Panc1 (cell line): ENCODE results near the gene KCNG2. TPM values are rescaled to one million over a fixed set of nuclear protein-coding genes. Genes with fewer than 3 reads are reported as not detected.

Experiments
- ATAC-seq: fragments of 200-7000 bp; cut with Tn5 transposase; 2 replicates; pipeline ENCODE4 v1.9.1; 2020; ENCODE audit warnings: mild to moderate bottlenecking, moderate library complexity
- BruUV-seq: library from RNA; stranded (reverse); fragments of 400-500 nt; replicated peaks from 2 replicates; lab custom pipeline; 2021; lab: Mats Ljungman, UMichigan
- CTCF ChIA-PET: fragments of 300-600 bp; sonication (Branson Sonifier 250); formaldehyde crosslinking; loops from one replicate; lab custom pipeline; 2022; ENCODE audit warnings: antibody characterized with exemption; lab: Charles Lee
- POLR2A ChIA-PET: fragments of 300-600 bp; sonication (Branson Sonifier 250); formaldehyde crosslinking; loops from one replicate; lab custom pipeline; 2022; ENCODE audit warnings: antibody characterized with exemption; lab: Charles Lee
- DNase-seq: peaks from one replicate; pipeline ENCODE4 v3.0.0-alpha.2; 2010; ENCODE audit warnings: low read depth, low spot score
- H3K27ac ChIP-seq: 2 replicates; pipeline ENCODE4 v1.5.1; 2011; ENCODE audit warnings: mild to moderate bottlenecking, low read length, inconsistent platforms
- H3K27me3 ChIP-seq: fragments of 200-500 bp; sonication (Bioruptor generic); 2 replicates; pipeline ENCODE4 v1.6.0; 2014; ENCODE audit warnings: low read length, inconsistent platforms; ENCODE audit not compliant: control insufficient read depth, insufficient read depth
- H3K36me3 ChIP-seq: fragments of 200-500 bp; sonication (Bioruptor generic); 2 replicates; pipeline ENCODE4 v1.5.1; 2014; ENCODE audit warnings: inconsistent platforms, mild to moderate bottlenecking, low read length, moderate library complexity; ENCODE audit not compliant: control insufficient read depth, insufficient read depth
- H3K4me1 ChIP-seq: 2 replicates; pipeline ENCODE4 v1.5.1; 2011; ENCODE audit warnings: inconsistent platforms, mild to moderate bottlenecking, low read length, moderate library complexity; ENCODE audit not compliant: control insufficient read depth, insufficient read depth
- H3K4me3 ChIP-seq, 2 experiments: 2 replicates each; pipeline ENCODE4 v1.5.1; 2011 to 2012; ENCODE audit warnings: low read depth in 2 of 2, low read length in 2 of 2, mild to moderate bottlenecking in 2 of 2, inconsistent platforms in 1 of 2, moderate library complexity in 1 of 2
- H3K9me3 ChIP-seq: fragments of 200-500 bp; sonication (Bioruptor generic); 2 replicates; pipeline ENCODE4 v1.5.1; 2014; ENCODE audit warnings: low read depth, mild to moderate bottlenecking, inconsistent platforms, low read length, moderate library complexity; ENCODE audit not compliant: control insufficient read depth, insufficient read depth
- CTCF ChIP-seq: fragments of 450-650 bp; IDR thresholded peaks from 2 replicates; pipeline ENCODE4 v1.5.1; 2017; ENCODE audit warnings: mild to moderate bottlenecking
- POLR2AphosphoS5 ChIP-seq: IDR thresholded peaks from 2 replicates; pipeline ENCODE4 v1.6.1; 2012; ENCODE audit warnings: mild to moderate bottlenecking, low read depth, low read length, moderate library complexity
- REST ChIP-seq, 2 experiments: IDR thresholded peaks; 2 replicates each; pipeline ENCODE4 v1.6.1; 2011 to 2012; ENCODE audit warnings: low read depth in 2 of 2, control low read depth in 1 of 2, low read length in 1 of 2, mild to moderate bottlenecking in 1 of 2, moderate library complexity in 1 of 2; ENCODE audit not compliant: insufficient read depth in 1 of 2
- SIN3A ChIP-seq: IDR thresholded peaks from 2 replicates; pipeline ENCODE4 v1.6.1; 2012; ENCODE audit warnings: low read depth, mild to moderate bottlenecking, low read length, moderate library complexity, borderline replicate concordance; ENCODE audit not compliant: insufficient read depth
- TCF7L2 ChIP-seq: IDR thresholded peaks from 2 replicates; pipeline ENCODE4 v1.6.1; 2011; ENCODE audit warnings: mild to moderate bottlenecking, low read depth, low read length, inconsistent platforms
- in situ Hi-C: cut with HindIII; loops from 2 replicates; pipeline ENCODE4 v1.10.0; 2016; ENCODE audit warnings: low sequenced_read_pairs, low pct_unique_long_range_greater_than_20kb
- intact Hi-C: fragments of 100-400 bp; cut with micrococcal nuclease; formaldehyde crosslinking; loops from one replicate; pipeline ENCODE4 v1.10.0; 2022; ENCODE audit not compliant: unreplicated experiment
- total RNA-seq: library from RNA; stranded (reverse); gene quantifications from one replicate; pipeline ENCODE4 v1.2.1, GENCODE V29; 2021; ENCODE audit not compliant: unreplicated experiment

Gene KCNG2
- total RNA-seq, 1 experiment from 2014 or later = not detected

GRCh38 chr18:79786304-79786703, 11.4 kb upstream of the KCNG2 start:
- ChIA-PET CTCF (no interaction called here), POLR2A (no interaction called here)
- Histone ChIP-seq H3K4me1 (no peaks in the 10 kb centered on the region; the same call in 1 of the 2 replicates), H3K27ac (no peak overlapping the region), H3K27me3 (peaks cover 17% of the 10 kb centered on the region), H3K9me3 (no peaks in the 10 kb centered on the region), H3K4me3 (no peak overlapping the region), H3K36me3 (no peaks in the 10 kb centered on the region)
- intact Hi-C loops (no loop called here), in situ Hi-C loops (no loop called here)
- no peak for ATAC-seq
- TF ChIP-seq REST (IDR thresholded peaks at IDR 0.05; ENCODE audit: insufficient read depth in 1 of 2, low read depth in 2 of 2, low read length in 1 of 2) (no peak), POLR2AphosphoS5 (no peak), CTCF (no peak), TCF7L2 (no peak), SIN3A (no peak)
- BruUV-seq = no TSS peak
- DNase-seq = no peak

- Histone ChIP-seq H3K9me3 (no peaks in the 10 kb centered on the region), H3K36me3 (no peaks in the 10 kb centered on the region), H3K4me1 (no peaks in the 10 kb centered on the region; the same call in 1 of the 2 replicates), H3K27ac (no peak overlapping the region), H3K4me3 (no peak overlapping the region), H3K27me3 (peaks cover 23% of the 10 kb centered on the region)
- in situ Hi-C loops = no loop called here
- DNase-seq (no peak), ATAC-seq (no peak)
- ChIA-PET POLR2A (interaction anchor here (0.6 kb wide), 1 partner anchor 244 kb away, joined by 3 read pairs; no protein-coding TSS in a partner anchor), CTCF (no interaction called here)
- TF ChIP-seq CTCF (no peak), TCF7L2 (no peak), POLR2AphosphoS5 (no peak), SIN3A (no peak), REST (IDR thresholded peaks at IDR 0.05; ENCODE audit: insufficient read depth in 1 of 2, low read depth in 2 of 2, low read length in 1 of 2) (no peak)
- intact Hi-C loops = no loop called here
- no TSS peak for BruUV-seq
Measured at GRCh38 chr18:79786786-79787526, 10.8 kb upstream of the KCNG2 start.
